SU-DHL-6 (cell line): ENCODE results near the gene CEP295NL.

Source experiments
- H2AFZ ChIP-seq: fragments of 200-600 bp; sonication (generic); 2 replicates; pipeline ENCODE4 v1.6.1; 2014; ENCODE audit warnings: low read depth, mild to moderate bottlenecking, moderate library complexity, mixed read lengths, antibody characterized with exemption, low read length; ENCODE audit not compliant: severe bottlenecking
- H3F3A ChIP-seq: fragments of 200-600 bp; shearing (Covaris generic); 2 replicates; pipeline ENCODE4 v1.6.0; 2016; ENCODE audit warnings: antibody characterized with exemption, mild to moderate bottlenecking; ENCODE audit not compliant: insufficient read depth
- H3K27ac ChIP-seq: fragments of 200-600 bp; sonication (generic); 2 replicates; pipeline ENCODE4 v1.5.1; 2016; ENCODE audit warnings: low read depth, mild to moderate bottlenecking, low read length, moderate library complexity, mixed read lengths
- H3K27me3 ChIP-seq: fragments of 200-600 bp; sonication (generic), shearing (Covaris generic); 2 replicates; pipeline ENCODE4 v1.6.0; 2014; ENCODE audit warnings: mild to moderate bottlenecking, low read length
- H3K36me3 ChIP-seq: fragments of 200-600 bp; sonication (generic); 2 replicates; pipeline ENCODE4 v1.6.1; 2014; ENCODE audit warnings: mild to moderate bottlenecking, low read length, mixed read lengths
- H3K4me2 ChIP-seq: fragments of 300-600, 200-600 bp; shearing (Covaris generic), sonication (generic); 2 replicates; pipeline ENCODE4 v1.6.0; 2014; ENCODE audit warnings: low read length, low read depth, mild to moderate bottlenecking; ENCODE audit not compliant: poor library complexity, severe bottlenecking
- H3K4me3 ChIP-seq: fragments of 200-600 bp; sonication (generic); 2 replicates; pipeline ENCODE4 v1.5.1; 2014; ENCODE audit warnings: antibody characterized with exemption, low read length, mild to moderate bottlenecking, mixed read lengths; ENCODE audit not compliant: insufficient read depth, poor library complexity, severe bottlenecking
- H3K79me2 ChIP-seq: fragments of 200-600 bp; sonication (generic); 2 replicates; pipeline ENCODE4 v1.6.1; 2014; ENCODE audit warnings: mild to moderate bottlenecking, low read length, moderate library complexity; ENCODE audit not compliant: insufficient read depth
- H3K9ac ChIP-seq: fragments of 200-600 bp; sonication (generic); 2 replicates; pipeline ENCODE4 v1.7.0; 2014; ENCODE audit warnings: mild to moderate bottlenecking, low read length
- H3K9me2 ChIP-seq: fragments of 200-600 bp; sonication (generic); replicated peaks from 2 replicates; pipeline ENCODE4 v1.6.1; 2014; ENCODE audit warnings: low read length; ENCODE audit not compliant: insufficient read depth
- H3K9me3 ChIP-seq: fragments of 200-600 bp; sonication (generic); 2 replicates; pipeline ENCODE4 v1.6.1; 2014; ENCODE audit warnings: low read length, mixed read lengths; ENCODE audit not compliant: insufficient read depth
- H4K20me1 ChIP-seq: fragments of 200-600 bp; sonication (generic); 2 replicates; pipeline ENCODE4 v1.6.1; 2014; ENCODE audit warnings: low read depth, mild to moderate bottlenecking, antibody characterized with exemption, low read length, moderate library complexity, mixed read lengths
- EZH2phosphoT487 ChIP-seq: fragments of 200-600 bp; sonication (generic), shearing (Covaris generic); conservative IDR thresholded peaks from 2 replicates; pipeline ENCODE4 v1.6.1; 2018; ENCODE audit warnings: mild to moderate bottlenecking, antibody characterized with exemption, low read length, moderate library complexity, mixed read lengths
- TF ChIP-seq, protein P1 (sequence below): fragments of 200-600 bp; sonication (generic); IDR thresholded peaks from one replicate; pipeline ENCODE4 v1.5.1; 2017; ENCODE audit warnings: antibody characterized with exemption, mild to moderate bottlenecking, low read length, moderate library complexity; ENCODE audit not compliant: insufficient read depth, poor library complexity, severe bottlenecking

Gene CEP295NL

DNA sequence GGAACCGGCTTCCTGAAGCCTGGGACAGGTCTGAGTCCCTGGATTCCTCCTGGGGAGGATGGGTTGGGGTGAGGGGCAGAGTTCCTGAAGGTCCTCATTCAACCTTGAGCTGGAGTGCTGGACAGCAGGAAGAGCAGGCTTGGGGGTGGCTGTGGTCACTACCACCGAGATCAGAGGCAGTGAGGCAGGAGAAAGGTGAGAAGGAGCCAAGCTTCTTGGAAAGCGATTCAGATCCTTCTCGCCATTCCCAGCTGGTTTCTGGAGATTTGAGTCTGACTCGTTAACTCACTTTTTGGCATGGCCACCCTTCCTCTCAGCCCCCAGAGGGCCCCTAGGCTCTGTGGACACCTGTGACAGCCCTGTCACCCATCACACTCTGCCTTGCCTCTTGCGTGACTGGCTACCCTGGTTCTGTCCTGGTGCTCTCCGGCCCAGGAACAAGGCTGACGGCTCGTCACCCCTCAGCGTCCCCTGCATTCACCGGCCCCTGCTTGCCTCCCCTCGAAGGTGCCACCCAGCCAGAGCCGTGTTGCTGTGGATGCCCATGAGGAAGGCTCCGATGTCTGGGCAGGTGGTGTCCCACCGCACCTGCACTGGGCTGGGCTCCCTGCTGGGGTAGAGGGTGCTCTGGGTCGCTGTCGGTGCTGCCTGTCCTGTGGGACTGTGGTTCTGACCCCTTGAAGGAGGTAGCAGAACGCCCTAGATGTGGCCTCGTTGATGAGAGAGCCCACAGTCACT is 31.8 kb upstream of the CEP295NL start:
- no peak overlapping the region for H3K4me3 ChIP-seq
- H3K36me3 ChIP-seq, result no peaks in the 10 kb centered on the region
- no peaks in the 10 kb centered on the region for H3F3A ChIP-seq
- no peaks in the 10 kb centered on the region for H3K79me2 ChIP-seq
- no peaks in the 10 kb centered on the region for H4K20me1 ChIP-seq
- no peaks in the 10 kb centered on the region for H3K9me2 ChIP-seq
- TF ChIP-seq, protein P1, sequence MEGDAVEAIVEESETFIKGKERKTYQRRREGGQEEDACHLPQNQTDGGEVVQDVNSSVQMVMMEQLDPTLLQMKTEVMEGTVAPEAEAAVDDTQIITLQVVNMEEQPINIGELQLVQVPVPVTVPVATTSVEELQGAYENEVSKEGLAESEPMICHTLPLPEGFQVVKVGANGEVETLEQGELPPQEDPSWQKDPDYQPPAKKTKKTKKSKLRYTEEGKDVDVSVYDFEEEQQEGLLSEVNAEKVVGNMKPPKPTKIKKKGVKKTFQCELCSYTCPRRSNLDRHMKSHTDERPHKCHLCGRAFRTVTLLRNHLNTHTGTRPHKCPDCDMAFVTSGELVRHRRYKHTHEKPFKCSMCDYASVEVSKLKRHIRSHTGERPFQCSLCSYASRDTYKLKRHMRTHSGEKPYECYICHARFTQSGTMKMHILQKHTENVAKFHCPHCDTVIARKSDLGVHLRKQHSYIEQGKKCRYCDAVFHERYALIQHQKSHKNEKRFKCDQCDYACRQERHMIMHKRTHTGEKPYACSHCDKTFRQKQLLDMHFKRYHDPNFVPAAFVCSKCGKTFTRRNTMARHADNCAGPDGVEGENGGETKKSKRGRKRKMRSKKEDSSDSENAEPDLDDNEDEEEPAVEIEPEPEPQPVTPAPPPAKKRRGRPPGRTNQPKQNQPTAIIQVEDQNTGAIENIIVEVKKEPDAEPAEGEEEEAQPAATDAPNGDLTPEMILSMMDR, result no peak
- TF ChIP-seq EZH2phosphoT487, result no peak
- no peak overlapping the region for H2AFZ ChIP-seq
- no peaks in the 10 kb centered on the region for H3K27me3 ChIP-seq
- H3K9ac ChIP-seq, result no peak overlapping the region
- no peak overlapping the region for H3K27ac ChIP-seq
- no peaks in the 10 kb centered on the region for H3K9me3 ChIP-seq
- H3K4me2 ChIP-seq, result no peak overlapping the region

DNA sequence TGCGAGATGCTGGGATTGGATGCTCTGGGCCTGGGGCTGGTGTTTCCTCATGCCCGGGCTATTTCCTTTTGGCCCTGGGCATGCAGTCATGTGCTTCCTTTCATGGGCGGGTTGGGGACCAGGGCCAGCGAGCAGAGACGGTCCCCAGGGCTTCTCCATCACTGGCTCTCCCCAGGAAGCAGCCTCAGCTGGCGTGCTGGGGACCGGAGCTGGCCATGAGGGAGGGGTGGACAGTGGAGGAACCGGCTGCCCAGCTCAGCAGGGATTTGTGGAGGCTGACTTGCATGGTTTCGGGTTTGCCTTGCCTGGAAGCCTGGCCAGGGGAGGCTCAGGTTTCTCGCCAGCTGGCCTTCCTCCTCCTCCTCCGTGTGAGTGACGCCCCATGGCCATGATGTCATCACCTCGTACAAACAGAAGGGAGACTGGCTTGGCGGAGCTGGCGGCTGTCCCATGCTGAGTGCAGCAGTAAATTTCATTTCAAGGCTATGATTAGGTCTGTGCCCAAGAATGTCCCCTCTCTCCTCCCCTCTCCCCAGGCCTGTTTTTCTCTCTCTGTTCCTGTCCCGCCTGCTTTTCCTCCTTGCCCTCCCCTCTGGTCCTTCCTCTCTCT is 31.1 kb upstream of the CEP295NL start:
- Histone ChIP-seq H3K4me3 (no peak overlapping the region), H4K20me1 (no peaks in the 10 kb centered on the region), H3K79me2 (no peaks in the 10 kb centered on the region), H3K27ac (no peak overlapping the region), H3K36me3 (no peaks in the 10 kb centered on the region), H2AFZ (no peak overlapping the region), H3K9me2 (no peaks in the 10 kb centered on the region), H3K9me3 (no peaks in the 10 kb centered on the region), H3F3A (no peaks in the 10 kb centered on the region), H3K9ac (no peak overlapping the region), H3K4me2 (no peak overlapping the region), H3K27me3 (no peaks in the 10 kb centered on the region)
- TF ChIP-seq EZH2phosphoT487, result no peak
- TF ChIP-seq, protein P1, result no peak

DNA sequence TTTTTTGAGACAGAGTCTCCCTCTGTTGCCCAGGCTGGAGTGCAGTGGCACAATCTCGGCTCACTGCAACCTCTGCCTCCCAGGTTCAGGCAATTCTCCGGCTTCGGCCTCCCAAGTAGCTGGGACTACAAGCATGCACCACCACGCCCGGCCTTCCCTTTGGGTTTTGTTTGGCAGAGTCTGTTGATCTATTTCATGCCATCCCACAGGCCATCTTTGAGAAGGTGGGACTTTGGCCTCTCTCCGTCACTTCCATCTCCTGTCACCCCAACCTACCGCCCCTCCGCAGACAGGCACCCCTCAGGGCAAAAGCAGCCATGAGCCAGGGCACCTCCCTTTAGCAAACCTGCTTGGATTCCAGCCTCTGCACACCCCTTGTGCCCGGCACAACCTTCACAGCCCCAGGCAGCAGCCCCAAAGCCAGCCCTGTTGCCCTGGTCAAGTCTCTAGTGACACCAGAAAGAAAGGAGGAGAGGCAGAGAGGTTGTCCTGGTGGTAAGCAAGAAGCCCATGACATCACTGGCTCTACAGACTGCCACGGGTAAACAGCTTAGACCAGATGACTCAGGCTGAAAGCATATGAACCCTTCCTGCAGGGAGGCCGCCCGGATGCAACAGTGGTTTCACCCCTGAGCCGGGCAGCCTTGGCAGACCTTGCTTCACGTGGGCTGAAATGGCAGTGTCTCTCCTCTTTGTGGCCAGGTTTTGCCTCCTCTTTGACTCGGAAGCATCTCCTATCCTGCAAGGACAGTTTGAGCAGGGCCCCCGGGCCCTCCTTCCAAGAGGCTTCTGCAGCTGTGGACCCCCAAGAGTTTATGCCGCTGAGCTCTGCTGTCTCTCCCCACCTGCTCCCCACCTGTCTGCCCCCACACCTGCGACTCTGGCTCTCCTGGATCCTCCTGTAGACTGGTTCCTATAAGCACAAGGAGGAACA is 30.3 kb upstream of the CEP295NL start:
- H3K27me3 ChIP-seq, result no peaks in the 10 kb centered on the region
- H3K79me2 ChIP-seq, result no peaks in the 10 kb centered on the region
- H3K36me3 ChIP-seq, result no peaks in the 10 kb centered on the region
- H3F3A ChIP-seq, result no peaks in the 10 kb centered on the region
- H3K4me3 ChIP-seq, result no peak overlapping the region
- no peak overlapping the region for H3K27ac ChIP-seq
- H3K9me3 ChIP-seq, result no peaks in the 10 kb centered on the region
- H3K9me2 ChIP-seq, result no peaks in the 10 kb centered on the region
- H3K4me2 ChIP-seq, result no peak overlapping the region
- H4K20me1 ChIP-seq, result no peaks in the 10 kb centered on the region
- H3K9ac ChIP-seq, result no peak overlapping the region
- H2AFZ ChIP-seq, result no peak overlapping the region
- no peak for TF ChIP-seq EZH2phosphoT487
